HepG2 (cell line): ENCODE measurements around the gene NDUFB5. TPM values are rescaled to one million over a fixed set of nuclear protein-coding genes. Genes with fewer than 3 reads are reported as not detected.

Source experiments
- BCL6 ChIP-seq: IDR thresholded peaks from 2 replicates; pipeline ENCODE4 v1.6.1; 2016; ENCODE audit warnings: missing genetic modification reagents, missing compliant biosample characterization
- CAMTA2 ChIP-seq: sonication (generic); formaldehyde crosslinking; IDR thresholded peaks from 2 replicates; pipeline ENCODE4 v1.4.0; 2020; ENCODE audit warnings: mild to moderate bottlenecking, missing genetic modification reagents, borderline replicate concordance
- EP300 ChIP-seq, 3 experiments: sonication (generic) in 1 of 3; formaldehyde crosslinking in 1 of 3; IDR thresholded peaks; 2 replicates each; pipeline versions ENCODE4 v1.5.1 to v1.6.1; 2011 to 2020; ENCODE audit warnings: low read depth in 2 of 3, low read length in 2 of 3, borderline replicate concordance in 1 of 3, improper control_type of control experiment in 1 of 3, mild to moderate bottlenecking in 1 of 3, missing genetic modification reagents in 1 of 3, moderate library complexity in 1 of 3
- ZNF335 ChIP-seq: sonication (generic); formaldehyde crosslinking; IDR thresholded peaks from 2 replicates; pipeline ENCODE4 v1.4.0; 2020; ENCODE audit warnings: missing genetic modification reagents
- polyA plus RNA-seq, 8 experiments: library from polyadenylated mRNA; depleted of rRNA in 3 of 8; stranded (reverse) in 7 of 8; unstranded in 1 of 8; fragments of >200 nt; fragmentation: Illumina TruSeq in 4 of 8; extraction: Trizol in 4 of 8; gene quantifications; 2 replicates each; pipeline versions ENCODE4 v1.2.1 to v1.2.3, GENCODE V29; 2011 to 2016; ENCODE audit warnings: low read depth in 4 of 8, missing spikeins in 1 of 8, mixed read lengths in 1 of 8; ENCODE audit not compliant: insufficient read depth in 1 of 8
- small RNA-seq, 3 experiments: library from RNA; depleted of rRNA; stranded (forward); fragments of <200 nt; gene quantifications; one replicate each; pipeline ENCODE3, GENCODE V24; 2012; ENCODE audit warnings: low read depth in 2 of 3, low replicate concordance in 1 of 3; ENCODE audit not compliant: insufficient read length in 3 of 3, insufficient read depth in 2 of 3
- total RNA-seq, 5 experiments: library from RNA; depleted of rRNA; stranded (reverse); fragments of >200 nt; fragmentation: Illumina TruSeq; extraction: Trizol; gene quantifications; 2 replicates each; pipeline ENCODE4 v1.2.3, GENCODE V29; 2016; ENCODE audit warnings: low read depth in 1 of 5
- TF ChIP-seq, protein P1 (sequence below): sonication (generic); formaldehyde crosslinking; IDR thresholded peaks from 2 replicates; pipeline ENCODE4 v1.4.0; 2020; ENCODE audit warnings: mild to moderate bottlenecking, missing genetic modification reagents
- TF ChIP-seq, protein P2 (sequence below): sonication (generic); formaldehyde crosslinking; IDR thresholded peaks from 2 replicates; pipeline ENCODE4 v1.4.0; 2020; ENCODE audit warnings: missing genetic modification reagents

Gene NDUFB5
- total and polyA plus RNA-seq, 2 of the 13 experiments (the other 11 are each of a cell fraction or from before 2014, with no cell fraction given) = 43.3 to 120 TPM

DNA sequence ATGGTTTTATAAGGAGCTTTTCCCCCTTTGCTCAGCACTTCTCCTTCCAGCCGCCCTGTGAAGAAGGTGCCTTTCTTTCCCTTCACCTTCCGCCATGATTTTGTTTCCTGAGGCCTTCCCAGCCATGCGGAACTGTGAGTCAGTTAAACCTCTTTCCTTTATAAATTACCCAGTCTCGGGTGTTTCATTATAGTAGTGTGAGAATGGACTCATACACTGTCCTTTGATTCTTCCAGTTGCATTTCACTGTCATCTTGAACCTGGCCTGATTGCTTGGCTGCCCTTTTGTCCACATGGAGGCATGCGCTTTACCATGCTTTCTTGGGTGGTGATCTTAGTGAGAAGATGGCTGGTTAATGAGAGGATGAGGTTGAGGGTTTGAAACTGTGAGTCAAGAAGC lies 71.5 kb downstream of the NDUFB5 start (continued):
- TF ChIP-seq, protein P1, sequence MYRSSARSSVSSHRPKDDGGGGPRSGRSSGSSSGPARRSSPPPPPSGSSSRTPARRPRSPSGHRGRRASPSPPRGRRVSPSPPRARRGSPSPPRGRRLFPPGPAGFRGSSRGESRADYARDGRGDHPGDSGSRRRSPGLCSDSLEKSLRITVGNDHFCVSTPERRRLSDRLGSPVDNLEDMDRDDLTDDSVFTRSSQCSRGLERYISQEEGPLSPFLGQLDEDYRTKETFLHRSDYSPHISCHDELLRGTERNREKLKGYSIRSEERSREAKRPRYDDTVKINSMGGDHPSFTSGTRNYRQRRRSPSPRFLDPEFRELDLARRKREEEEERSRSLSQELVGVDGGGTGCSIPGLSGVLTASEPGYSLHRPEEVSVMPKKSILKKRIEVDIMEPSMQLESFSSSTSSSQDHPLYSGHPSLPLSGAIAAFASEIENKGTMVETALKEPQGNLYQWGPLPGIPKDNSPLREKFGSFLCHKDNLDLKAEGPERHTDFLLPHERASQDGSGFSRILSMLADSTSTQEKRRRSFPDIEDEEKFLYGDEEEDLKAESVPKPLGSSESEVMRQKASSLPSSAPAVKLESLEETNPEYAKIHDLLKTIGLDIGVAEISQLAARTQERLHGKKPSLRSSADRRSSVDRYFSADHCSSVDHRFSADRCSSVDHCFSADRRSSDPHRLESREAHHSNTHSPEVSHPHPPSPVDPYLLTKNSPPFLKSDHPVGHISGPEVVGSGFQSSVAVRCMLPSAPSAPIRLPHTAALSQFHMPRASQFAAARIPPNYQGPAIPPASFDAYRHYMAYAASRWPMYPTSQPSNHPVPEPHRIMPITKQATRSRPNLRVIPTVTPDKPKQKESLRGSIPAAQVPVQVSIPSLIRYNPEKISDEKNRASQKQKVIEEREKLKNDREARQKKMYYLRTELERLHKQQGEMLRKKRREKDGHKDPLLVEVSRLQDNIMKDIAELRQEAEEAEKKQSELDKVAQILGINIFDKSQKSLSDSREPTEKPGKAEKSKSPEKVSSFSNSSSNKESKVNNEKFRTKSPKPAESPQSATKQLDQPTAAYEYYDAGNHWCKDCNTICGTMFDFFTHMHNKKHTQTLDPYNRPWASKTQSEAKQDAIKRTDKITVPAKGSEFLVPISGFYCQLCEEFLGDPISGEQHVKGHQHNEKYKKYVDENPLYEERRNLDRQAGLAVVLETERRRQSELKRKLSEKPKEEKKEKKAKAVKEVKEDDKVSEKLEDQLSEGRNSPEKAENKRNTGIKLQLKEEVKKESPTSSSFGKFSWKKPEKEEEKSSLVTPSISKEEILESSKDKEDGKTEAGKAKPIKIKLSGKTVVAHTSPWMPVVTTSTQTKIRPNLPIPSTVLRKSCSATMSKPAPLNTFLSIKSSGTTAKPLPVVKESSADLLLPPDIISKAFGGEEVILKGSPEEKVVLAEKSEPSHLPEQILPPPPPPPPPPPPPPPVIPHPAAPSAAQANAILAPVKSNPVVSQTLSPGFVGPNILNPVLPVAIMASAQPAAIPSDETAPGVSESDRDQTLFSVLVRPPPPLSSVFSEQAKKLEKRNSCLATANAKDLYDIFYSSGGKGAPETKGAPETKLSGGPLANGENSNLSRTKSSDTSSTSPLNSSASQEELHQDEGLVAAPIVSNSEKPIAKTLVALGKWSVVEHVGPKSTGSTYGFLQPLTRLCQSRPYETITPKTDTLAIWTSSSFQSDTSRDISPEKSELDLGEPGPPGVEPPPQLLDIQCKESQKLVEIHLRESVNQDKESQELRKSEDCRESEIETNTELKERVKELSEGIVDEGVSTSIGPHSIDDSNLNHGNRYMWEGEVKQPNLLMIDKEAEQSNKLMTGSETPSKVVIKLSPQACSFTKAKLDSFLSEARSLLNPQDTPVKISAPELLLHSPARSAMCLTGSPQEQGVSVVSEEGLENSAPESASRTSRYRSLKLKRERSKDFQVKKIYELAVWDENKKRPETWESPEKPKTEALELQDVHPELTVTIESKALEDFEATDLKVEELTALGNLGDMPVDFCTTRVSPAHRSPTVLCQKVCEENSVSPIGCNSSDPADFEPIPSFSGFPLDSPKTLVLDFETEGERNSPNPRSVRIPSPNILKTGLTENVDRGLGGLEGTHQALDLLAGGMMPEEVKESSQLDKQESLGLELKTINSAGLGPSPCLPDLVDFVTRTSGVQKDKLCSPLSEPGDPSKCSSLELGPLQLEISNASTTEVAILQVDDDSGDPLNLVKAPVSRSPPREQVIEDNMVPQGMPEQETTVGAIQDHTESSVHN (CRISPR knock-in tag) = no peak
- no peak for TF ChIP-seq ZNF335 (CRISPR knock-in tag)
- no peak for TF ChIP-seq CAMTA2 (CRISPR knock-in tag)
- no peak for TF ChIP-seq BCL6 (CRISPR knock-in tag)
- TF ChIP-seq, protein P2, sequence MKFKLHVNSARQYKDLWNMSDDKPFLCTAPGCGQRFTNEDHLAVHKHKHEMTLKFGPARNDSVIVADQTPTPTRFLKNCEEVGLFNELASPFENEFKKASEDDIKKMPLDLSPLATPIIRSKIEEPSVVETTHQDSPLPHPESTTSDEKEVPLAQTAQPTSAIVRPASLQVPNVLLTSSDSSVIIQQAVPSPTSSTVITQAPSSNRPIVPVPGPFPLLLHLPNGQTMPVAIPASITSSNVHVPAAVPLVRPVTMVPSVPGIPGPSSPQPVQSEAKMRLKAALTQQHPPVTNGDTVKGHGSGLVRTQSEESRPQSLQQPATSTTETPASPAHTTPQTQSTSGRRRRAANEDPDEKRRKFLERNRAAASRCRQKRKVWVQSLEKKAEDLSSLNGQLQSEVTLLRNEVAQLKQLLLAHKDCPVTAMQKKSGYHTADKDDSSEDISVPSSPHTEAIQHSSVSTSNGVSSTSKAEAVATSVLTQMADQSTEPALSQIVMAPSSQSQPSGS (CRISPR knock-in tag) = no peak
- TF ChIP-seq EP300 (IDR thresholded peaks at IDR 0.05; ENCODE audit: low read depth in 2 of 2, low read length in 2 of 2) = no peak
- TF ChIP-seq EP300 (CRISPR knock-in tag; IDR thresholded peaks at IDR 0.05; ENCODE audit: borderline replicate concordance) = no peak

Small RNAs within 50 kb of the gene (small RNA-seq; reads per million reads assigned to genes)
- gene AC090425.1 (0 reads per million in 3 experiments), gene RF01210 (0 reads per million in 3 experiments)

Other genes starting within 250 kb of the NDUFB5 start
- gene GNB4, start 153.3 kb upstream of the NDUFB5 start, total RNA-seq (2016; rRNA removed; fragmentation: Illumina TruSeq; extraction: Trizol) = 0.13 and 0.36 TPM in 2 replicates
- 0.01 and 0.07 TPM in 2 replicates for gene GNB4, start 153.3 kb upstream of the NDUFB5 start, polyA plus RNA-seq (2011; rRNA removed)
- gene ACTL6A, start 41.9 kb upstream of the NDUFB5 start, total RNA-seq (2016; rRNA removed; fragmentation: Illumina TruSeq; extraction: Trizol) = 84.1 and 116 TPM in 2 replicates
- 43.7 and 58.1 TPM in 2 replicates for gene ACTL6A, start 41.9 kb upstream of the NDUFB5 start, polyA plus RNA-seq (2011; rRNA removed)
- gene MRPL47, start 156 bp upstream of the NDUFB5 start, total RNA-seq (2016; rRNA removed; fragmentation: Illumina TruSeq; extraction: Trizol) = 83.8 and 120 TPM in 2 replicates
- gene MRPL47, start 156 bp upstream of the NDUFB5 start, polyA plus RNA-seq (2011; rRNA removed) = 27.9 and 36.1 TPM in 2 replicates
- gene USP13, start 48.2 kb downstream of the NDUFB5 start, total RNA-seq (2016; rRNA removed; fragmentation: Illumina TruSeq; extraction: Trizol) = 15.9 and 23.2 TPM in 2 replicates
- gene USP13, start 48.2 kb downstream of the NDUFB5 start, polyA plus RNA-seq (2011; rRNA removed) = 29.2 and 36.7 TPM in 2 replicates